Caco-2 (cell line): ENCODE data around the gene UNC5B. TPM values are rescaled to one million over a fixed set of nuclear protein-coding genes. Genes with fewer than 3 reads are reported as not detected.

Source experiments
- Bru-seq: library from RNA; stranded (reverse); fragments of 400-500 nt; gene quantifications from one replicate; lab custom pipeline; 2021; lab: Mats Ljungman, UMichigan
- BruChase-seq, 2 experiments: library from RNA; stranded (reverse); fragments of 400-500 nt; gene quantifications; one replicate each; lab custom pipeline; 2021; lab: Mats Ljungman, UMichigan
- BruUV-seq: library from RNA; stranded (reverse); fragments of 400-500 nt; replicated peaks from 2 replicates; lab custom pipeline; 2021; lab: Mats Ljungman, UMichigan
- CTCF ChIA-PET: fragments of 300-600 bp; sonication (Branson Sonifier 250); formaldehyde crosslinking; loops from one replicate; lab custom pipeline; 2022; ENCODE audit warnings: antibody characterized with exemption; lab: Charles Lee
- POLR2A ChIA-PET: fragments of 300-600 bp; sonication (Branson Sonifier 250); formaldehyde crosslinking; loops from one replicate; lab custom pipeline; 2022; ENCODE audit warnings: antibody characterized with exemption; lab: Charles Lee
- DNase-seq, 2 experiments: peaks; one replicate each; pipeline versions ENCODE4 v3.0.0 to v3.0.0-alpha.2; 2020 to 2022
- H3K27me3 ChIP-seq: replicated peaks from 2 replicates; pipeline ENCODE4 v1.6.0; 2011; ENCODE audit warnings: low read length; ENCODE audit not compliant: control insufficient read depth, insufficient read depth
- H3K36me3 ChIP-seq: 2 replicates; pipeline ENCODE4 v1.5.1; 2011; ENCODE audit warnings: low read length; ENCODE audit not compliant: control insufficient read depth, insufficient read depth
- H3K4me1 ChIP-seq: fragments of 250-450 bp; sonication (Bioruptor Pico); 2 replicates; pipeline ENCODE4 v1.5.1; 2020; ENCODE audit warnings: mild to moderate bottlenecking
- H3K4me3 ChIP-seq: 2 replicates; pipeline ENCODE4 v1.5.1; 2011; ENCODE audit warnings: low read depth, mild to moderate bottlenecking, control low read depth, low read length
- H3K9me3 ChIP-seq: fragments of 250-450 bp; sonication (Bioruptor Pico); 2 replicates; pipeline ENCODE4 v1.5.1; 2020; ENCODE audit warnings: mild to moderate bottlenecking, moderate library complexity
- H3K27ac Mint-ChIP-seq: one replicate; pipeline ENCODE4 v1.8.0; 2022; ENCODE audit warnings: mixed read lengths; ENCODE audit not compliant: unreplicated experiment
- H3K27me3 Mint-ChIP-seq: one replicate; pipeline ENCODE4 v1.8.0; 2022; ENCODE audit warnings: mixed read lengths; ENCODE audit not compliant: insufficient read depth, unreplicated experiment
- H3K36me3 Mint-ChIP-seq: one replicate; pipeline ENCODE4 v1.8.0; 2022; ENCODE audit warnings: mild to moderate bottlenecking, mixed read lengths; ENCODE audit not compliant: insufficient read depth, unreplicated experiment
- H3K4me1 Mint-ChIP-seq: one replicate; pipeline ENCODE4 v1.8.0; 2022; ENCODE audit warnings: low read depth, mixed read lengths; ENCODE audit not compliant: unreplicated experiment
- H3K4me3 Mint-ChIP-seq: one replicate; pipeline ENCODE4 v1.8.0; 2022; ENCODE audit warnings: mild to moderate bottlenecking, moderate library complexity, mixed read lengths; ENCODE audit not compliant: unreplicated experiment
- H3K9me3 Mint-ChIP-seq: one replicate; pipeline ENCODE4 v1.8.0; 2022; ENCODE audit warnings: mixed read lengths; ENCODE audit not compliant: unreplicated experiment
- CTCF ChIP-seq, 2 experiments: fragments of 200-600 bp in 1 of 2; IDR thresholded peaks; 1 replicate in 1 of 2; 2 replicates in 1 of 2; pipeline versions ENCODE4 v1.5.1 to v1.8.0; 2011 to 2022; ENCODE audit warnings: antibody characterized with exemption in 1 of 2, control low read depth in 1 of 2, inconsistent platforms in 1 of 2, low read depth in 1 of 2, low read length in 1 of 2, mild to moderate bottlenecking in 1 of 2, moderate library complexity in 1 of 2; ENCODE audit not compliant: insufficient read depth in 1 of 2, severe bottlenecking in 1 of 2, unreplicated experiment in 1 of 2
- intact Hi-C: fragments of 100-400 bp; cut with micrococcal nuclease; formaldehyde crosslinking; loops from one replicate; pipeline ENCODE4 v1.10.0; 2022; ENCODE audit not compliant: unreplicated experiment
- long read RNA-seq: library from polyadenylated mRNA; stranded (forward); transcript quantifications from one replicate; pipeline ENCODE4 v2.0.0, GENCODE V29; 2022
- total RNA-seq: library from RNA; stranded (reverse); gene quantifications from 2 replicates; pipeline ENCODE4 v1.2.3, GENCODE V29; 2022

UNC5B gene
- 16.2 and 22.4 TPM in 2 replicates for total RNA-seq
- Bru-seq, nascent RNA: percentile 64 among the genes with signal in this experiment
- percentile 56 among the genes with signal in this experiment for BruChase-seq, experiment 1, labeled RNA remaining after a 2-hour chase
- BruChase-seq, experiment 2, labeled RNA remaining after a 6-hour chase: percentile 64 among the genes with signal in this experiment
- long read RNA-seq, full-length matches to known transcripts: 3 of 42 reads
- long read RNA-seq, partial matches to known transcripts: 36 of 42 reads
- long read RNA-seq, other reads (novel, unspliced or antisense): 3 of 42 reads

- Mint-ChIP-seq H3K9me3 (no peaks in the 10 kb centered on the region), H3K4me3 (peak within 1 kb of the TSS; percentile 81), H3K36me3 (no peaks in the 10 kb centered on the region), H3K27me3 (peaks cover 25% of the 10 kb centered on the region), H3K4me1 (peaks cover 16% of the 10 kb centered on the region), H3K27ac (no peak within 1 kb of the TSS)
- Histone ChIP-seq H3K36me3 (no peaks in the 10 kb centered on the region), H3K9me3 (no peaks in the 10 kb centered on the region), H3K27me3 (peaks cover 17% of the 10 kb centered on the region), H3K4me1 (peaks cover 27% of the 10 kb centered on the region), H3K4me3 (peak within 1 kb of the TSS; percentile 66)
- DNase-seq: peak; percentile 94 to 99
- intact Hi-C loops: loop anchor here (1.0 kb wide), 3 partner anchors 34 to 58 kb away; no protein-coding TSS in a partner anchor
- CTCF ChIA-PET: interaction anchor here (0.7 to 1.0 kb wide), 3 partner anchors 23 to 72 kb away, joined by 3 to 5 read pairs (median 3); no protein-coding TSS in a partner anchor
- no TSS peak for BruUV-seq
- POLR2A ChIA-PET: interaction anchor here (1.2 kb wide), 1 partner anchor 26 kb away, joined by 3 read pairs; no protein-coding TSS in a partner anchor
- peak; percentile 55 to 62 for TF ChIP-seq CTCF (IDR thresholded peaks at IDR 0.05; ENCODE audit: insufficient read depth in 1 of 2, low read depth in 1 of 2, low read length in 1 of 2, severe bottlenecking in 1 of 2, unreplicated experiment in 1 of 2)
Observed at GRCh38 chr10:71212318-71213126, at the start of gene UNC5B. UNC5B (plus strand) TSS chr10:71212570; CDS start chr10:71212986, 416 bp downstream.

- intact Hi-C loops: no loop called here
- no TSS peak for BruUV-seq
- TF ChIP-seq CTCF (IDR thresholded peaks at IDR 0.05; ENCODE audit: insufficient read depth in 1 of 2, low read depth in 1 of 2, low read length in 1 of 2, severe bottlenecking in 1 of 2, unreplicated experiment in 1 of 2): no peak
- no peaks in the 10 kb centered on the region for H3K36me3 ChIP-seq
- no peaks in the 10 kb centered on the region for H3K9me3 ChIP-seq
- ChIA-PET CTCF (no interaction called here), POLR2A (no interaction called here)
- Mint-ChIP-seq H3K27me3 (peaks cover 17% of the 10 kb centered on the region), H3K27ac (no peak overlapping the region), H3K4me3 (no peak overlapping the region), H3K36me3 (no peaks in the 10 kb centered on the region), H3K9me3 (no peaks in the 10 kb centered on the region), H3K4me1 (no peaks in the 10 kb centered on the region)
- H3K27me3 ChIP-seq: peaks cover 6% of the 10 kb centered on the region
- no peak overlapping the region for H3K4me3 ChIP-seq
- H3K4me1 ChIP-seq: no peaks in the 10 kb centered on the region
- peak in 1 of 2 experiments; percentile 2 for DNase-seq
Observed at GRCh38 chr10:71173466-71173865, 38.9 kb upstream of the UNC5B start.

- no peak overlapping the region for H3K27ac Mint-ChIP-seq
- no peak overlapping the region for H3K4me3 Mint-ChIP-seq
- POLR2A ChIA-PET: no interaction called here
- Histone ChIP-seq H3K9me3 (no peaks in the 10 kb centered on the region), H3K4me3 (no peak overlapping the region), H3K27me3 (peaks cover 4% of the 10 kb centered on the region), H3K36me3 (no peaks in the 10 kb centered on the region), H3K4me1 (no peaks in the 10 kb centered on the region)
- no TSS peak for BruUV-seq
- no peaks in the 10 kb centered on the region for H3K4me1 Mint-ChIP-seq
- peaks cover 12% of the 10 kb centered on the region for H3K27me3 Mint-ChIP-seq
- H3K9me3 Mint-ChIP-seq: no peaks in the 10 kb centered on the region
- intact Hi-C loops: no loop called here
- no peak for DNase-seq
- no peaks in the 10 kb centered on the region for H3K36me3 Mint-ChIP-seq
- no peak for TF ChIP-seq CTCF (IDR thresholded peaks at IDR 0.05; ENCODE audit: insufficient read depth in 1 of 2, low read depth in 1 of 2, low read length in 1 of 2, severe bottlenecking in 1 of 2, unreplicated experiment in 1 of 2)
- CTCF ChIA-PET: interaction anchor here (0.6 kb wide), 1 partner anchor 58 kb away, joined by 3 read pairs; no protein-coding TSS in a partner anchor
Observed at GRCh38 chr10:71176661-71177060, 35.7 kb upstream of the UNC5B start.
